Measurements from ENCODE around the gene LIMS2. TPM values are rescaled to one million over a fixed set of nuclear protein-coding genes. Genes with fewer than 3 reads are reported as not detected.

LIMS2 gene
- total and polyA plus RNA-seq, 2 experiments from 2014 or later: 1.6 to 3.5 TPM

DNA sequence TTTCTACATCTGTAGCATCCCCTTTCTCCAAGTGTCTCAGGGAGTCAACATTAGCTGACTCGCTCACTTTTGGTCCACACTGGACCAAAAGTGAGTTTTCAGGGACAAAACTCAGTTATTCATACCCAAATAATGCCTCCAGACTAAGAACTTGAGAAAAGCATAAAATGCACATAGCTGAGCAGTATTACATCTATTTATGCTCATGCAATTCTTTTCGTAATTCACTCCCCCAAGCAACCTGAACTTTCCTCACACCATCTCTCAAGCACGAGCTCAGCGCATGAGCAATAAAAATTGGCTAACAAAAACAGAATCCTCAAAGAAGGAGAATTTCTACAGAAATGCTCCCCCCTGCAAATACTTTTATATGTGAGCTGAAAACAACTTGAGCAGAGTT lies 42.9 kb upstream of the LIMS2 start:
- Mint-ChIP-seq H3K27ac (no peak overlapping the region), H3K4me3 (no peak overlapping the region), H3K4me1 (peaks cover 7% of the 10 kb centered on the region), H3K9me3 (no peaks in the 10 kb centered on the region), H3K36me3 (ENCODE audit: low read depth) (peaks cover 47% of the 10 kb centered on the region), H3K27me3 (ENCODE audit: insufficient read depth, low read depth, poor library complexity) (peaks cover 3% of the 10 kb centered on the region)
- Histone ChIP-seq H3K4me3 (no peak overlapping the region), H3K79me2 (replicated peaks; ENCODE audit: insufficient read depth) (peaks cover 11% of the 10 kb centered on the region; the same call in 1 of the 2 replicates), H3K36me3 (ENCODE audit: insufficient read depth) (peaks cover 57% of the 10 kb centered on the region), H3K27me3 (ENCODE audit: insufficient read depth) (no peaks in the 10 kb centered on the region), H3F3A (replicated peaks; ENCODE audit: low read depth) (no peaks in the 10 kb centered on the region), H4K20me1 (replicated peaks; ENCODE audit: insufficient read depth) (peaks cover 7% of the 10 kb centered on the region; the same call in 1 of the 2 replicates), H3K4me2 (no peak overlapping the region), H3K27ac (ENCODE audit: low read depth) (no peak overlapping the region), H3K9me2 (ENCODE audit: insufficient read depth) (no peaks in the 10 kb centered on the region), H3K4me1 (ENCODE audit: insufficient read depth) (no peaks in the 10 kb centered on the region), H2AFZ (no peak overlapping the region)
- no peak for ATAC-seq
- TF ChIP-seq EZH2phosphoT487 (IDR thresholded peaks at IDR 0.05; ENCODE audit: unreplicated experiment): no peak
- TF ChIP-seq STAT1 (IDR thresholded peaks at IDR 0.05; ENCODE audit: unreplicated experiment): no peak
- TF ChIP-seq, protein P1, sequence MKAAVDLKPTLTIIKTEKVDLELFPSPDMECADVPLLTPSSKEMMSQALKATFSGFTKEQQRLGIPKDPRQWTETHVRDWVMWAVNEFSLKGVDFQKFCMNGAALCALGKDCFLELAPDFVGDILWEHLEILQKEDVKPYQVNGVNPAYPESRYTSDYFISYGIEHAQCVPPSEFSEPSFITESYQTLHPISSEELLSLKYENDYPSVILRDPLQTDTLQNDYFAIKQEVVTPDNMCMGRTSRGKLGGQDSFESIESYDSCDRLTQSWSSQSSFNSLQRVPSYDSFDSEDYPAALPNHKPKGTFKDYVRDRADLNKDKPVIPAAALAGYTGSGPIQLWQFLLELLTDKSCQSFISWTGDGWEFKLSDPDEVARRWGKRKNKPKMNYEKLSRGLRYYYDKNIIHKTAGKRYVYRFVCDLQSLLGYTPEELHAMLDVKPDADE (IDR thresholded peaks at IDR 0.05): no peak
- DNase-seq (ENCODE audit: low spot score): no peak

DNA sequence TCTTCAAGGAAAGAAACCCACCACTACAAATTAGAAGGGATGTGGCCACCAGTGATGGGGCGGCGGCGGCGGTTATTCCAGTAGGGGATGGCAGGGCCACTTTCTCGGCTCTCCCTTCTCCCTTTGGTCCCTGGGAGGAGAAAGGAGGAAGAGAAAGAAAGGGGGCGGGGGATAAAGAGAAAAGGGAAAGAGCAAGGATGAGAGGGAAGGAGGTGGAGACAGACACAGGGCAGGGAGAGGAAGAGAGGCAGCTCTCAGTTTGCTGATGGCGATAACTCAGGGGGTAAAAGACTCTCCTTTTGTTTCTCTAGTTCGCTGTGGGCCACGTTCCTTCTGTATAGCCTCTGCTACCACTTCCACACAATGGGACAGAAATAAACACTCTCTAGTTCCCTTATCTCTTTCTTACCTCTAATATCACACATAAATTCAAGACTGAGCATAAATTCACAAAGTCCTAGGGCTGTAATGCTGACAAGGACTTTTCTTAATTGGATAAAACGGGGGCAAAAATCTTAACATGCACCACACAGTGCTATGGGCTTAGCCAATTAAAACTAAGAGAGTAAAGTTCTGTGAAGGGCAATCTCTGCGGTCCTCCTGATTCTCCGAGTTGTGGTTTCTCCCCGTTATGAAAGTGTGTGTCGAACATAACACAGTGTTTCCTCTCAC lies 40.6 kb upstream of the LIMS2 start:
- H3K27ac Mint-ChIP-seq: no peak overlapping the region
- H3K4me1 Mint-ChIP-seq: peaks cover 7% of the 10 kb centered on the region
- peaks cover 6% of the 10 kb centered on the region; the same call in 1 of the 2 replicates for H4K20me1 ChIP-seq (replicated peaks; ENCODE audit: insufficient read depth)
- no peaks in the 10 kb centered on the region for H3K9me3 Mint-ChIP-seq
- H3K79me2 ChIP-seq (replicated peaks; ENCODE audit: insufficient read depth): peaks cover 11% of the 10 kb centered on the region; the same call in 1 of the 2 replicates
- H3K9me2 ChIP-seq (ENCODE audit: insufficient read depth): no peaks in the 10 kb centered on the region
- no peak overlapping the region for H2AFZ ChIP-seq
- peaks cover 40% of the 10 kb centered on the region for H3K36me3 ChIP-seq (ENCODE audit: insufficient read depth)
- no peaks in the 10 kb centered on the region for H3K4me1 ChIP-seq (ENCODE audit: insufficient read depth)
- peak; percentile 76 for ATAC-seq
- H3K27me3 ChIP-seq (ENCODE audit: insufficient read depth): no peaks in the 10 kb centered on the region
- H3K4me3 ChIP-seq: no peak overlapping the region
- H3K27me3 Mint-ChIP-seq (ENCODE audit: insufficient read depth, low read depth, poor library complexity): peaks cover 4% of the 10 kb centered on the region
- no peak overlapping the region for H3K4me2 ChIP-seq
- peak; percentile 34 for DNase-seq (ENCODE audit: low spot score)
- H3F3A ChIP-seq (replicated peaks; ENCODE audit: low read depth): no peaks in the 10 kb centered on the region
- peaks cover 32% of the 10 kb centered on the region for H3K36me3 Mint-ChIP-seq (ENCODE audit: low read depth)
- no peak overlapping the region for H3K4me3 Mint-ChIP-seq
- no peak overlapping the region for H3K27ac ChIP-seq (ENCODE audit: low read depth)
- TF ChIP-seq, protein P2, sequence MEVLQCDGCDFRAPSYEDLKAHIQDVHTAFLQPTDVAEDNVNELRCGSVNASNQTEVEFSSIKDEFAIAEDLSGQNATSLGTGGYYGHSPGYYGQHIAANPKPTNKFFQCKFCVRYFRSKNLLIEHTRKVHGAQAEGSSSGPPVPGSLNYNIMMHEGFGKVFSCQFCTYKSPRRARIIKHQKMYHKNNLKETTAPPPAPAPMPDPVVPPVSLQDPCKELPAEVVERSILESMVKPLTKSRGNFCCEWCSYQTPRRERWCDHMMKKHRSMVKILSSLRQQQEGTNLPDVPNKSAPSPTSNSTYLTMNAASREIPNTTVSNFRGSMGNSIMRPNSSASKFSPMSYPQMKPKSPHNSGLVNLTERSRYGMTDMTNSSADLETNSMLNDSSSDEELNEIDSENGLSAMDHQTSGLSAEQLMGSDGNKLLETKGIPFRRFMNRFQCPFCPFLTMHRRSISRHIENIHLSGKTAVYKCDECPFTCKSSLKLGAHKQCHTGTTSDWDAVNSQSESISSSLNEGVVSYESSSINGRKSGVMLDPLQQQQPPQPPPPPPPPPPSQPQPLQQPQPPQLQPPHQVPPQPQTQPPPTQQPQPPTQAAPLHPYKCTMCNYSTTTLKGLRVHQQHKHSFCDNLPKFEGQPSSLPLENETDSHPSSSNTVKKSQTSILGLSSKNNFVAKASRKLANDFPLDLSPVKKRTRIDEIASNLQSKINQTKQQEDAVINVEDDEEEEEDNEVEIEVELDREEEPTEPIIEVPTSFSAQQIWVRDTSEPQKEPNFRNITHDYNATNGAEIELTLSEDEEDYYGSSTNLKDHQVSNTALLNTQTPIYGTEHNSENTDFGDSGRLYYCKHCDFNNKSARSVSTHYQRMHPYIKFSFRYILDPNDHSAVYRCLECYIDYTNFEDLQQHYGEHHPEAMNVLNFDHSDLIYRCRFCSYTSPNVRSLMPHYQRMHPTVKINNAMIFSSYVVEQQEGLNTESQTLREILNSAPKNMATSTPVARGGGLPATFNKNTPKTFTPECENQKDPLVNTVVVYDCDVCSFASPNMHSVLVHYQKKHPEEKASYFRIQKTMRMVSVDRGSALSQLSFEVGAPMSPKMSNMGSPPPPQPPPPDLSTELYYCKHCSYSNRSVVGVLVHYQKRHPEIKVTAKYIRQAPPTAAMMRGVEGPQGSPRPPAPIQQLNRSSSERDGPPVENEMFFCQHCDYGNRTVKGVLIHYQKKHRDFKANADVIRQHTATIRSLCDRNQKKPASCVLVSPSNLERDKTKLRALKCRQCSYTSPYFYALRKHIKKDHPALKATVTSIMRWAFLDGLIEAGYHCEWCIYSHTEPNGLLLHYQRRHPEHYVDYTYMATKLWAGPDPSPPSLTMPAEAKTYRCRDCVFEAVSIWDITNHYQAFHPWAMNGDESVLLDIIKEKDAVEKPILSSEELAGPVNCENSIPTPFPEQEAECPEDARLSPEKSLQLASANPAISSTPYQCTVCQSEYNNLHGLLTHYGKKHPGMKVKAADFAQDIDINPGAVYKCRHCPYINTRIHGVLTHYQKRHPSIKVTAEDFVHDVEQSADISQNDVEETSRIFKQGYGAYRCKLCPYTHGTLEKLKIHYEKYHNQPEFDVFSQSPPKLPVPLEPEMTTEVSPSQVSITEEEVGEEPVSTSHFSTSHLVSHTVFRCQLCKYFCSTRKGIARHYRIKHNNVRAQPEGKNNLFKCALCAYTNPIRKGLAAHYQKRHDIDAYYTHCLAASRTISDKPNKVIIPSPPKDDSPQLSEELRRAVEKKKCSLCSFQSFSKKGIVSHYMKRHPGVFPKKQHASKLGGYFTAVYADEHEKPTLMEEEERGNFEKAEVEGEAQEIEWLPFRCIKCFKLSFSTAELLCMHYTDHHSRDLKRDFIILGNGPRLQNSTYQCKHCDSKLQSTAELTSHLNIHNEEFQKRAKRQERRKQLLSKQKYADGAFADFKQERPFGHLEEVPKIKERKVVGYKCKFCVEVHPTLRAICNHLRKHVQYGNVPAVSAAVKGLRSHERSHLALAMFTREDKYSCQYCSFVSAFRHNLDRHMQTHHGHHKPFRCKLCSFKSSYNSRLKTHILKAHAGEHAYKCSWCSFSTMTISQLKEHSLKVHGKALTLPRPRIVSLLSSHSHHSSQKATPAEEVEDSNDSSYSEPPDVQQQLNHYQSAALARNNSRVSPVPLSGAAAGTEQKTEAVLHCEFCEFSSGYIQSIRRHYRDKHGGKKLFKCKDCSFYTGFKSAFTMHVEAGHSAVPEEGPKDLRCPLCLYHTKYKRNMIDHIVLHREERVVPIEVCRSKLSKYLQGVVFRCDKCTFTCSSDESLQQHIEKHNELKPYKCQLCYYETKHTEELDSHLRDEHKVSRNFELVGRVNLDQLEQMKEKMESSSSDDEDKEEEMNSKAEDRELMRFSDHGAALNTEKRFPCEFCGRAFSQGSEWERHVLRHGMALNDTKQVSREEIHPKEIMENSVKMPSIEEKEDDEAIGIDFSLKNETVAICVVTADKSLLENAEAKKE (CRISPR knock-in tag; IDR thresholded peaks at IDR 0.05): no peak
- TF ChIP-seq CREB1 (CRISPR knock-in tag; IDR thresholded peaks at IDR 0.05; ENCODE audit: low read depth) (no peak), EZH2 (IDR thresholded peaks at IDR 0.05; ENCODE audit: low read depth, unreplicated experiment) (no peak), JUNB (IDR thresholded peaks at IDR 0.05; ENCODE audit: unreplicated experiment) (no peak), EZH2phosphoT487 (IDR thresholded peaks at IDR 0.05; ENCODE audit: unreplicated experiment) (no peak), STAT1 (IDR thresholded peaks at IDR 0.05; ENCODE audit: unreplicated experiment) (no peak)
- TF ChIP-seq, protein P1 (IDR thresholded peaks at IDR 0.05): no peak
- TF ChIP-seq, protein P3, sequence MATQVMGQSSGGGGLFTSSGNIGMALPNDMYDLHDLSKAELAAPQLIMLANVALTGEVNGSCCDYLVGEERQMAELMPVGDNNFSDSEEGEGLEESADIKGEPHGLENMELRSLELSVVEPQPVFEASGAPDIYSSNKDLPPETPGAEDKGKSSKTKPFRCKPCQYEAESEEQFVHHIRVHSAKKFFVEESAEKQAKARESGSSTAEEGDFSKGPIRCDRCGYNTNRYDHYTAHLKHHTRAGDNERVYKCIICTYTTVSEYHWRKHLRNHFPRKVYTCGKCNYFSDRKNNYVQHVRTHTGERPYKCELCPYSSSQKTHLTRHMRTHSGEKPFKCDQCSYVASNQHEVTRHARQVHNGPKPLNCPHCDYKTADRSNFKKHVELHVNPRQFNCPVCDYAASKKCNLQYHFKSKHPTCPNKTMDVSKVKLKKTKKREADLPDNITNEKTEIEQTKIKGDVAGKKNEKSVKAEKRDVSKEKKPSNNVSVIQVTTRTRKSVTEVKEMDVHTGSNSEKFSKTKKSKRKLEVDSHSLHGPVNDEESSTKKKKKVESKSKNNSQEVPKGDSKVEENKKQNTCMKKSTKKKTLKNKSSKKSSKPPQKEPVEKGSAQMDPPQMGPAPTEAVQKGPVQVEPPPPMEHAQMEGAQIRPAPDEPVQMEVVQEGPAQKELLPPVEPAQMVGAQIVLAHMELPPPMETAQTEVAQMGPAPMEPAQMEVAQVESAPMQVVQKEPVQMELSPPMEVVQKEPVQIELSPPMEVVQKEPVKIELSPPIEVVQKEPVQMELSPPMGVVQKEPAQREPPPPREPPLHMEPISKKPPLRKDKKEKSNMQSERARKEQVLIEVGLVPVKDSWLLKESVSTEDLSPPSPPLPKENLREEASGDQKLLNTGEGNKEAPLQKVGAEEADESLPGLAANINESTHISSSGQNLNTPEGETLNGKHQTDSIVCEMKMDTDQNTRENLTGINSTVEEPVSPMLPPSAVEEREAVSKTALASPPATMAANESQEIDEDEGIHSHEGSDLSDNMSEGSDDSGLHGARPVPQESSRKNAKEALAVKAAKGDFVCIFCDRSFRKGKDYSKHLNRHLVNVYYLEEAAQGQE (IDR thresholded peaks at IDR 0.05; ENCODE audit: unreplicated experiment): no peak
